ENCODE data around the gene ATAD1.

DNA sequence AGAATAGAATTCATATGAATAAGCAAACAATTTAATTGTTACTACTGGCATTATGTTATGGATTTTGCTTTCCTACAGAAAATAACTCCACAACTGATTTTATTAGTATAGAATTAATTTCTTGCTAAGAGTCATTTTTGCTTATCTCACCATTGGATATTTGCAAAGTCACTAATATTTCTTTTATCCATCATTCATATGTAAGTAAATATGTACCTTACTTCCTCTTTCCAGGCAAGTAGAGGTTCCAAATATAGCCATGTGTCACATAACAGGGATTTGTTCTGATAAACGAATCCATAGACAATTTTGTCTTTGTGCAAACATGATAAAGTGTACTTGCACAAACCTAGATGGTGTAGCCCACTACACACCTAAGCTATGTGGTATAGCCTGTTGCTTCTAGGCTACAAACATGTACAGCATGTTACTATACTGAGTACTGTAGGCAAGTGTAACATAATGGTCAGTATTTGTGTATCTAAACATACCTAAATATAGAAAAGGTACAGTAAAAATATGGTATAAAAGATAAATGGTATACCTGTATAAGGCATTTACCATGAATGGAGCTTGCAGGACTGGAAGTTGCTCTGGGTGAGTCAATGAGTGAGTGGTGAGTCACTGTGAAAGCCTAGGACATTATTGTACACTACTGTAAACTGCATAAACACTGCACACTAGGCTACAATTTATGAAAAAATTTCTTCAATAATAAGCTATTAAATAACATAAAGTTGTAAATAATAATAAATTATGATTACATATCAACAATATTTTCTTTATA is 27.0 kb upstream of the ATAD1 start:
- TF ChIP-seq, protein P1, sequence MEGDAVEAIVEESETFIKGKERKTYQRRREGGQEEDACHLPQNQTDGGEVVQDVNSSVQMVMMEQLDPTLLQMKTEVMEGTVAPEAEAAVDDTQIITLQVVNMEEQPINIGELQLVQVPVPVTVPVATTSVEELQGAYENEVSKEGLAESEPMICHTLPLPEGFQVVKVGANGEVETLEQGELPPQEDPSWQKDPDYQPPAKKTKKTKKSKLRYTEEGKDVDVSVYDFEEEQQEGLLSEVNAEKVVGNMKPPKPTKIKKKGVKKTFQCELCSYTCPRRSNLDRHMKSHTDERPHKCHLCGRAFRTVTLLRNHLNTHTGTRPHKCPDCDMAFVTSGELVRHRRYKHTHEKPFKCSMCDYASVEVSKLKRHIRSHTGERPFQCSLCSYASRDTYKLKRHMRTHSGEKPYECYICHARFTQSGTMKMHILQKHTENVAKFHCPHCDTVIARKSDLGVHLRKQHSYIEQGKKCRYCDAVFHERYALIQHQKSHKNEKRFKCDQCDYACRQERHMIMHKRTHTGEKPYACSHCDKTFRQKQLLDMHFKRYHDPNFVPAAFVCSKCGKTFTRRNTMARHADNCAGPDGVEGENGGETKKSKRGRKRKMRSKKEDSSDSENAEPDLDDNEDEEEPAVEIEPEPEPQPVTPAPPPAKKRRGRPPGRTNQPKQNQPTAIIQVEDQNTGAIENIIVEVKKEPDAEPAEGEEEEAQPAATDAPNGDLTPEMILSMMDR (conservative IDR thresholded peaks at IDR 0.05; ENCODE audit: low read depth, low read length), result no peak
- no peak for TF ChIP-seq EZH2 (IDR thresholded peaks at IDR 0.05; ENCODE audit: low read length, unreplicated experiment)

Measured in PC-3 (cell line).